Kidney (tissue), 14 donors: ENCODE results near the gene KIAA0825. TPM values are rescaled to one million over a fixed set of nuclear protein-coding genes. Genes with fewer than 3 reads are reported as not detected.
A peak's percentile ranks its signal among the peaks of the same experiment; 100 is the strongest.

Experiments
- DNase-seq, 5 donors: peaks; one replicate each; pipeline ENCODE4 v3.0.0-alpha.2; 2013 to 2020
- FAIRE-seq: peaks from 2 replicates; lab custom pipeline; 2012; peaks lifted over from hg19 to GRCh38; lab: Jason Lieb, UNC
- H3K27ac ChIP-seq, 2 donors: one replicate each; pipeline ENCODE4 v1.7.0; 2013; ENCODE audit warnings: low read depth in 2 of 2, low read length in 2 of 2, inconsistent platforms in 1 of 2
- H3K27me3 ChIP-seq: one replicate; pipeline ENCODE4 v1.7.1; 2013; ENCODE audit warnings: low read length, inconsistent platforms; ENCODE audit not compliant: control insufficient read depth, insufficient read depth
- H3K36me3 ChIP-seq, 3 donors: one replicate each; pipeline versions ENCODE4 v1.7.0 to v1.7.1; 2013; ENCODE audit warnings: low read length in 3 of 3, control low read depth in 1 of 3, inconsistent platforms in 1 of 3; ENCODE audit not compliant: insufficient read depth in 3 of 3, control insufficient read depth in 2 of 3
- H3K4me1 ChIP-seq, 3 donors: one replicate each; pipeline versions ENCODE4 v1.7.0 to v1.7.1; 2013; ENCODE audit warnings: low read length in 3 of 3, inconsistent platforms in 1 of 3, low read depth in 1 of 3; ENCODE audit not compliant: control insufficient read depth in 2 of 3, insufficient read depth in 2 of 3
- H3K4me3 ChIP-seq, 3 donors: one replicate each; pipeline versions ENCODE4 v1.7.0 to v1.8.1; 2013; ENCODE audit warnings: low read length in 3 of 3, control low read depth in 1 of 3, inconsistent platforms in 1 of 3
- H3K9ac ChIP-seq, 3 donors: one replicate each; pipeline versions ENCODE4 v1.7.0 to v1.7.1; 2013; ENCODE audit warnings: low read length in 3 of 3, control low read depth in 1 of 3, inconsistent platforms in 1 of 3
- H3K9me3 ChIP-seq, 3 donors: one replicate each; pipeline versions ENCODE4 v1.7.0 to v1.7.1; 2013; ENCODE audit warnings: low read length in 3 of 3, control low read depth in 1 of 3, inconsistent platforms in 1 of 3; ENCODE audit not compliant: control insufficient read depth in 2 of 3, insufficient read depth in 1 of 3
- intact Hi-C: fragments of 100-400 bp; cut with DNase I; formaldehyde crosslinking; loops from one replicate; pipeline ENCODE4 v1.11.1; 2022
- polyA plus RNA-seq: library from polyadenylated mRNA; stranded (reverse); fragments of 350-450 nt; fragmentation: Illumina TruSeq; extraction: RNeasy Lipid Tissue Mini Kit (QIAGEN cat#74804); gene quantifications from one replicate; pipeline ENCODE4 v1.2.3, GENCODE V29; 2014; ENCODE audit warnings: low read depth, low replicate concordance; ENCODE audit not compliant: insufficient read depth
- total RNA-seq: library from RNA; stranded (reverse); fragmentation: NEBNext Ultra II Directional; extraction: Animal tissue kit (Norgen Biotek cat#: 25700); gene quantifications from one replicate; pipeline ENCODE4 v1.2.1, GENCODE V29; 2021
- TF ChIP-seq, protein P1 (sequence below): IDR thresholded peaks from 3 replicates; pipeline ENCODE4 v1.5.1; 2012; ENCODE audit warnings: mild to moderate bottlenecking, moderate library complexity, borderline replicate concordance; ENCODE audit not compliant: insufficient read depth; ENCODE audit errors: extremely low read depth
- donor health status: control.
- donor health status: control.
- donor health status: control.
- donor health status: control.
- donor health status: control.
- donor health status: DM: yes; HTN: yes; CAD: no.
- donor health status: Normal renal cell carcinoma (clear cell type).

Gene KIAA0825
- total and polyA plus RNA-seq, 2 donors from 2014 or later: 0.80 to 5.4 TPM

DNA sequence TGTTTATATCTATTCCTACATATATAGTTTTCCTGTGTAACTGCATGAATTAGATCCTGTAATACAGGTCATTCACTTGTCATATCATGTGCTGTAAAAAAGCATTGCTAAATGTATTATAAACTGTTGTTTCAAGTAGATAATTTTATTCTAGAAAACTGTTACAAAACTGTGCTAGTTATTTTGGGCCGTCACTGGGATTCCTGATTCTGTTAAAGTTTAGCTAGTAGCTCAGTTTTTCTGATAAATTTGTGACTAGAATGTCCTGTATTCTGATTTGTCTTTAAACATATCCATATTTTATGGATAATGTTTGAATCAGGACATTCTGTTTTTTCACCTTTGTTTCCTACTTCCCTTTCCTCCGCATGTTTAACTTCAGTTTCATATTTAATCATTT is 5.5 kb upstream of the KIAA0825 start:
- no peaks in the 10 kb centered on the region for H3K4me1 ChIP-seq
- no peaks in the 10 kb centered on the region for H3K9me3 ChIP-seq
- no peak overlapping the region for H3K27ac ChIP-seq
- no peaks in the 10 kb centered on the region for H3K27me3 ChIP-seq
- TF ChIP-seq, protein P1, sequence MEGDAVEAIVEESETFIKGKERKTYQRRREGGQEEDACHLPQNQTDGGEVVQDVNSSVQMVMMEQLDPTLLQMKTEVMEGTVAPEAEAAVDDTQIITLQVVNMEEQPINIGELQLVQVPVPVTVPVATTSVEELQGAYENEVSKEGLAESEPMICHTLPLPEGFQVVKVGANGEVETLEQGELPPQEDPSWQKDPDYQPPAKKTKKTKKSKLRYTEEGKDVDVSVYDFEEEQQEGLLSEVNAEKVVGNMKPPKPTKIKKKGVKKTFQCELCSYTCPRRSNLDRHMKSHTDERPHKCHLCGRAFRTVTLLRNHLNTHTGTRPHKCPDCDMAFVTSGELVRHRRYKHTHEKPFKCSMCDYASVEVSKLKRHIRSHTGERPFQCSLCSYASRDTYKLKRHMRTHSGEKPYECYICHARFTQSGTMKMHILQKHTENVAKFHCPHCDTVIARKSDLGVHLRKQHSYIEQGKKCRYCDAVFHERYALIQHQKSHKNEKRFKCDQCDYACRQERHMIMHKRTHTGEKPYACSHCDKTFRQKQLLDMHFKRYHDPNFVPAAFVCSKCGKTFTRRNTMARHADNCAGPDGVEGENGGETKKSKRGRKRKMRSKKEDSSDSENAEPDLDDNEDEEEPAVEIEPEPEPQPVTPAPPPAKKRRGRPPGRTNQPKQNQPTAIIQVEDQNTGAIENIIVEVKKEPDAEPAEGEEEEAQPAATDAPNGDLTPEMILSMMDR: no peak
- intact Hi-C loops: no loop called here
- no peak overlapping the region for H3K9ac ChIP-seq
- H3K36me3 ChIP-seq: no peaks in the 10 kb centered on the region
- H3K4me3 ChIP-seq: peak overlapping the region in 1 of 3 donors; percentile 29
- FAIRE-seq (no peak), DNase-seq (no peak)

DNA sequence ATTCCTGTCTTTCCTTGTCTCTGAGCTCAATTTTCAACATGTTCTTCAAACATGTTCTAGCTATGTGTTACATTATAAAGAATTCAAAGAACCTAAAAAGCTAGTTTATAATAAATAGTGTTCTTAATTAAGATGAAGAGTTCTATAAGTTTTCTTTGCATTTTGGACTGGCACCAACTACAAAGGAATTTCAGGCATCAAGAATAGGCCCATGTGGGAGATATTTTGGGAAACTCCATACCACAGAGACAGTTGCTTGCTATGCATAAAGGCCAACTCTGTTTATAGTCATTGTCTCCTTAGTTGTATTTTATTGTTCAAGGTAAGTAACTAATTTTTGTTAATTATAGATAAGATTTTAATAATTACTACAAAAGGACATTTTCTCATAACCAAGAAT is 4.6 kb upstream of the KIAA0825 start:
- TF ChIP-seq, protein P1: no peak
- H3K9ac ChIP-seq: no peak overlapping the region
- no peaks in the 10 kb centered on the region for H3K27me3 ChIP-seq
- no peaks in the 10 kb centered on the region for H3K4me1 ChIP-seq
- no peaks in the 10 kb centered on the region for H3K9me3 ChIP-seq
- H3K4me3 ChIP-seq: no peak overlapping the region
- DNase-seq (no peak), FAIRE-seq (no peak)
- no peak overlapping the region for H3K27ac ChIP-seq
- no peaks in the 10 kb centered on the region for H3K36me3 ChIP-seq
- intact Hi-C loops: no loop called here

DNA sequence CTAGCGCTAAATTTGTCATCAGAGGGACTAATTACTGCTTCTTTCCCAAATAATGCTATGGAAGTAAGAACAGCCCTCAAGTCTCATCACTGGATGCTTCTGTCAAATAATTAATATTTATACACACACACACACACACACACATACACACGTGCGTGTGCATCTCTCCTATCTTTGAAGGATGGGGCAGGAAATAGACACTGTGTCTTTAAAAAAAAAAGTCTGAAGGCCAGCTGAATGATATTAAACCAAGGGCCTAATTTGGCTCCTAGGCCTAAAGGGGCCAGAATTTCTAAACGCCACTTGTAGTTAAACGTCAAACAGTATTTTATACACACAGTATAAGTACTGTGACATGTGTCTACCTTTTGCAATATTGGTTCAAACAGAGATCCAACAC is 3.4 kb upstream of the KIAA0825 start:
- H3K4me3 ChIP-seq: no peak overlapping the region
- H3K9ac ChIP-seq: no peak overlapping the region
- no peaks in the 10 kb centered on the region for H3K27me3 ChIP-seq
- H3K27ac ChIP-seq: no peak overlapping the region
- DNase-seq (no peak), FAIRE-seq (no peak)
- TF ChIP-seq, protein P1: no peak
- H3K36me3 ChIP-seq: no peaks in the 10 kb centered on the region
- H3K4me1 ChIP-seq: no peaks in the 10 kb centered on the region
- no peaks in the 10 kb centered on the region for H3K9me3 ChIP-seq
- intact Hi-C loops: no loop called here

DNA sequence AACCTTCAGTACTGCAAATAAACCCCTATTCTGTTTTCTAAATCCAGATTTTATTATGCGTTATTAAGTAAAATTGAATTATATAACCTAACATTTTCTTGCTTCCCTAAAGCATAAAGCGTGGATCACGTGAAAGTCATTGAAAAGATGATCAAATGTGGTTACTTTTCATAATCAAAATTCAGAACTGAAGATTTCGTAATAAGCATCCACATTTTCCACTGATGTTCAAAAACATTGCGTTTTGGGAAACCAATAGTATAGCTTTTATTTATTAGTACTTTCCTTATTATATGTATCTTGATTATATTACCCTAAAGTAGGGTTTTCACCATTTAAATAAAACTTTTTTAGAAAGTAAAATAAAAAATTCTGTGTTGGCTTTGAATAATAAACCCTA is 1.9 kb upstream of the KIAA0825 start:
- H3K4me3 ChIP-seq: no peak overlapping the region

More for the DNA sequence above, 1.9 kb upstream of the KIAA0825 start:
- DNase-seq (no peak), FAIRE-seq (no peak)
- intact Hi-C loops: no loop called here
- H3K9ac ChIP-seq: no peak overlapping the region
- no peaks in the 10 kb centered on the region for H3K4me1 ChIP-seq
- H3K27ac ChIP-seq: no peak overlapping the region
- H3K9me3 ChIP-seq: no peaks in the 10 kb centered on the region
- no peaks in the 10 kb centered on the region for H3K36me3 ChIP-seq
- TF ChIP-seq, protein P1: no peak
- H3K27me3 ChIP-seq: no peaks in the 10 kb centered on the region
